ENCODE data around the gene SATB2.

SATB2 gene

GRCh38 chr2:199257261-199258224, 200.2 kb downstream of the SATB2 start:
- DNase-seq (ENCODE audit: low read depth), result no peak

DNA sequence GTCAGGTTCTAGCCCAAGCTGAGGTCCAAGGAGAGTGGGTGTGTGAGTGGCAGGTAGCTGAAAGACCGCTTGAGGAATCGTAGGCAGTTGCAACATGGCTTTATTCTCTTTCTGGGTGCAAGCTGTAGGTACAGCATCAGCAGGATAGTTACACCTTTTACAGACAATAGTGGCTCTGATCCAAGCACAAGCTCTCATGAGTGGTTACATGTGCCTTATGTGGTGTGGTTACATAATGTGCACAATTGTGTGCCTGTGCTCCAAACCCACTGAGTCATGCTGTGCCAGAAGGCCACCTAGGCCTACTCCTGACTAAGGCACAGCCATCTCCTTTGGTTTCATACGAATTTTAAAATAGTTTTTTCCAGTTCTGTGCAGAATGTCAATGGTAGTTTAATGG, 227.6 kb downstream of the SATB2 start:
- no peak for DNase-seq (ENCODE audit: low read depth)

- DNase-seq (ENCODE audit: low read depth), result no peak
These were observed 228.6 kb downstream of the SATB2 start for GRCh38 chr2:199228887-199229819.

- DNase-seq (ENCODE audit: low read depth), result no peak
These were observed 233.9 kb downstream of the SATB2 start for GRCh38 chr2:199223791-199224190.

GRCh38 chr2:199220920-199221319, 236.8 kb downstream of the SATB2 start:
- DNase-seq (ENCODE audit: low read depth), result no peak

DNA sequence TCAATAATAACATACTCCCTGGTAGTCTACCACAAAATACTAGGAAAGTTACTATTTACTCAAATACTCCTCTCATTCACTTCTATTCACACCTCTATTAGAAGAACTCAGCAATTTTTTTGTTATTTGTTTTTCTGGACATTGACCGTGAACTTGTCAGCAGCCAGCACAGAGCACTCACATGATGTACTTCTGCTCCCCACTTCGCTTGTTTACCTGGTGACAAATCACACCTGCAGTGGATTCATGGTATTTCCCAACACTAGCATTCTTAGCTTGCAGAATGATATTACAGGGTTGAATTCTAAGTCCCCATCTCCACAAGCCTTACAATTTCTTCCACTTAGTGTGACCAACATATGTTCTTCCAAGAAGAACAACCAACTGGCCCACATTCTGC, 238.2 kb downstream of the SATB2 start:
- DNase-seq (ENCODE audit: low read depth), result no peak

All from stimulated activated CD8-positive, alpha-beta memory T cell treated with anti-CD3 and anti-CD28 coated beads, Interleukin-15, amount 100 ng/mL, for 1 hour (primary cell).